H9 (cell line): ENCODE measurements around the gene SGCE. TPM values are rescaled to one million over a fixed set of nuclear protein-coding genes. Genes with fewer than 3 reads are reported as not detected.

Experiments used
- DNase-seq: peaks from one replicate; pipeline ENCODE4 v3.0.0-alpha.2; 2017
- H2AFZ ChIP-seq: one replicate; pipeline ENCODE4 v1.6.1; 2013; ENCODE audit warnings: mild to moderate bottlenecking, low read length, control low read depth, moderate library complexity
- H2AK5ac ChIP-seq: 2 replicates; pipeline ENCODE4 v1.6.1; 2013; ENCODE audit warnings: low read length, control low read depth, mixed read lengths; ENCODE audit not compliant: insufficient read length
- H2BK120ac ChIP-seq: one replicate; pipeline ENCODE4 v1.6.1; 2013; ENCODE audit warnings: low read depth, mild to moderate bottlenecking, low read length, control low read depth, inconsistent platforms; ENCODE audit not compliant: poor library complexity, severe bottlenecking
- H2BK12ac ChIP-seq: 2 replicates; pipeline ENCODE4 v1.6.1; 2013; ENCODE audit warnings: low read length, control low read depth, mixed read lengths, low read depth; ENCODE audit not compliant: insufficient read length
- H2BK15ac ChIP-seq: 2 replicates; pipeline ENCODE4 v1.6.1; 2013; ENCODE audit warnings: low read depth, low read length, control low read depth
- H2BK20ac ChIP-seq: one replicate; pipeline ENCODE4 v1.6.1; 2013; ENCODE audit warnings: low read depth, mild to moderate bottlenecking, low read length, control low read depth, inconsistent platforms; ENCODE audit not compliant: poor library complexity, severe bottlenecking
- H2BK5ac ChIP-seq: 2 replicates; pipeline ENCODE4 v1.6.1; 2013; ENCODE audit warnings: low read length, control low read depth, mixed read lengths; ENCODE audit not compliant: insufficient read length
- H3K14ac ChIP-seq: 2 replicates; pipeline ENCODE4 v1.6.1; 2013; ENCODE audit warnings: low read length, control low read depth; ENCODE audit not compliant: insufficient read depth
- H3K18ac ChIP-seq: 2 replicates; pipeline ENCODE4 v1.6.1; 2013; ENCODE audit warnings: low read depth, mild to moderate bottlenecking, mixed read lengths, low read length, control low read depth; ENCODE audit not compliant: insufficient read length
- H3K23ac ChIP-seq: 2 replicates; pipeline ENCODE4 v1.6.1; 2013; ENCODE audit warnings: low read length, control low read depth, mixed read lengths, low read depth; ENCODE audit not compliant: insufficient read length
- H3K23me2 ChIP-seq: 2 replicates; pipeline ENCODE4 v1.6.1; 2013; ENCODE audit warnings: low read depth, mild to moderate bottlenecking, mixed read lengths, low read length, control low read depth; ENCODE audit not compliant: insufficient read length, poor library complexity, severe bottlenecking
- H3K27ac ChIP-seq: 2 replicates; pipeline ENCODE4 v1.5.1; 2013; ENCODE audit warnings: low read length, control low read depth, mixed read lengths, low read depth; ENCODE audit not compliant: insufficient read length
- H3K27me3 ChIP-seq: 2 replicates; pipeline ENCODE4 v1.6.1; 2013; ENCODE audit warnings: low read length, control low read depth, inconsistent platforms; ENCODE audit not compliant: insufficient read depth
- H3K4ac ChIP-seq: 2 replicates; pipeline ENCODE4 v1.6.1; 2013; ENCODE audit warnings: low read depth, mild to moderate bottlenecking, control low read depth, inconsistent platforms, low read length, moderate library complexity
- H3K4me1 ChIP-seq: 2 replicates; pipeline ENCODE4 v1.6.1; 2013; ENCODE audit warnings: low read length, control low read depth, inconsistent platforms; ENCODE audit not compliant: insufficient read depth
- H3K4me2 ChIP-seq: 2 replicates; pipeline ENCODE4 v1.6.1; 2013; ENCODE audit warnings: low read length, control low read depth, mixed read lengths; ENCODE audit not compliant: insufficient read length, insufficient read depth
- H3K56ac ChIP-seq: 2 replicates; pipeline ENCODE4 v1.6.1; 2013; ENCODE audit warnings: low read depth, mild to moderate bottlenecking, mixed read lengths, low read length, control low read depth; ENCODE audit not compliant: insufficient read length
- H3K79me1 ChIP-seq: 2 replicates; pipeline ENCODE4 v1.6.1; 2013; ENCODE audit warnings: low read depth, mild to moderate bottlenecking, moderate library complexity, low read length, control low read depth, inconsistent platforms; ENCODE audit not compliant: insufficient read depth, poor library complexity, severe bottlenecking
- H3K79me2 ChIP-seq: 2 replicates; pipeline ENCODE4 v1.6.1; 2013; ENCODE audit warnings: low read length, control low read depth, inconsistent platforms; ENCODE audit not compliant: insufficient read depth
- H3K9ac ChIP-seq: 2 replicates; pipeline ENCODE4 v1.6.1; 2013; ENCODE audit warnings: low read length, control low read depth, mixed read lengths; ENCODE audit not compliant: insufficient read length; ENCODE audit errors: extremely low read depth
- H3K9me3 ChIP-seq: one replicate; pipeline ENCODE4 v1.6.1; 2013; ENCODE audit warnings: low read depth, low read length, inconsistent platforms; ENCODE audit not compliant: control insufficient read depth
- H3T11ph ChIP-seq: one replicate; pipeline ENCODE4 v1.6.1; 2013; ENCODE audit warnings: mild to moderate bottlenecking, low read length, control low read depth, inconsistent platforms
- H4K20me1 ChIP-seq: one replicate; pipeline ENCODE4 v1.6.1; 2013; ENCODE audit not compliant: control insufficient read depth, insufficient read length, insufficient read depth
- H4K5ac ChIP-seq: 2 replicates; pipeline ENCODE4 v1.6.1; 2013; ENCODE audit warnings: low read depth, mild to moderate bottlenecking, mixed read lengths, low read length, control low read depth; ENCODE audit not compliant: insufficient read length
- H4K8ac ChIP-seq: replicated peaks from 2 replicates; pipeline ENCODE4 v1.6.1; 2013; ENCODE audit warnings: low read length, control low read depth, mixed read lengths, low read depth; ENCODE audit not compliant: insufficient read length
- H4K91ac ChIP-seq: 2 replicates; pipeline ENCODE4 v1.6.1; 2013; ENCODE audit warnings: low read depth, mild to moderate bottlenecking, moderate library complexity, mixed read lengths, low read length, control low read depth; ENCODE audit not compliant: insufficient read length
- H3K27ac Mint-ChIP-seq, 3 experiments: 2 replicates in 2 of 3; 3 replicates in 1 of 3; pipeline ENCODE4 v1.8.0; 2020 to 2021; ENCODE audit warnings: mixed read lengths in 3 of 3, mild to moderate bottlenecking in 1 of 3, moderate library complexity in 1 of 3
- H3K27me3 Mint-ChIP-seq: 2 replicates; pipeline ENCODE4 v1.8.0; 2021; ENCODE audit warnings: low read depth, mild to moderate bottlenecking, moderate library complexity, mixed read lengths
- H3K36me3 Mint-ChIP-seq, 3 experiments: 2 replicates in 2 of 3; 3 replicates in 1 of 3; pipeline ENCODE4 v1.8.0; 2020 to 2021; ENCODE audit warnings: low read depth in 3 of 3, mixed read lengths in 3 of 3; ENCODE audit not compliant: insufficient read depth in 1 of 3
- H3K4me1 Mint-ChIP-seq, 2 experiments: 2 replicates each; pipeline ENCODE4 v1.8.0; 2020; ENCODE audit warnings: mixed read lengths in 2 of 2
- H3K4me3 Mint-ChIP-seq, 2 experiments: 2 replicates in 1 of 2; 3 replicates in 1 of 2; pipeline ENCODE4 v1.8.0; 2020 to 2021; ENCODE audit warnings: mild to moderate bottlenecking in 2 of 2, mixed read lengths in 2 of 2, moderate library complexity in 1 of 2
- H3K9me3 Mint-ChIP-seq, 2 experiments: 2 replicates in 1 of 2; 3 replicates in 1 of 2; pipeline ENCODE4 v1.8.0; 2020; ENCODE audit warnings: mild to moderate bottlenecking in 2 of 2, mixed read lengths in 2 of 2, moderate library complexity in 1 of 2
- CTCF ChIP-seq: fragments of 200-600 bp; sonication (generic); conservative IDR thresholded peaks from 3 replicates; pipeline ENCODE4 v1.8.0; 2021; ENCODE audit warnings: antibody characterized with exemption, mild to moderate bottlenecking
- WGBS: extraction: QIAGEN DNeasy Blood & Tissue Kit; methylation state at CpG from one replicate; pipeline ENCODE4 v1.1.7; 2013; ENCODE audit warnings: missing lambda C conversion rate, low lambda C conversion rate, mixed read lengths; ENCODE audit not compliant: insufficient read length; ENCODE audit errors: extremely low coverage; 5-methylcytosine and 5-hydroxymethylcytosine counted together
- total RNA-seq: library from RNA; stranded (reverse); gene quantifications from 2 replicates; pipeline ENCODE4 v1.2.1, GENCODE V29; 2021

The SGCE gene
- total RNA-seq, 1 experiment from 2014 or later, result 30.5 TPM

GRCh38 chr7:94547126-94547525 is 108.8 kb downstream of the SGCE start:
- WGBS, result no CpG with 5 or more reads among the region's 1 CpG
- H3K79me1 ChIP-seq, result no peaks in the 10 kb centered on the region
- no peaks in the 10 kb centered on the region for H3K27me3 Mint-ChIP-seq
- H3K79me2 ChIP-seq, result no peaks in the 10 kb centered on the region
- no peak overlapping the region for H3K4ac ChIP-seq
- H3K4me1 ChIP-seq, result no peaks in the 10 kb centered on the region
- no peaks in the 10 kb centered on the region for H3K9me3 Mint-ChIP-seq
- H3K56ac ChIP-seq, result no peak overlapping the region
- no peak overlapping the region for H4K8ac ChIP-seq
- no peak overlapping the region for H3K4me3 Mint-ChIP-seq
- H3K36me3 Mint-ChIP-seq, result peaks cover 0 to 18% (median 2%) of the 10 kb centered on the region in 3 experiments; a peak in 4 of 7 replicates
- no peaks in the 10 kb centered on the region for H3K23me2 ChIP-seq
- no peak overlapping the region for H3K14ac ChIP-seq
- no peaks in the 10 kb centered on the region for H3K9me3 ChIP-seq
- H2AK5ac ChIP-seq, result no peak overlapping the region
- no peaks in the 10 kb centered on the region for H3K4me1 Mint-ChIP-seq
- H4K20me1 ChIP-seq, result no peaks in the 10 kb centered on the region
- no peak overlapping the region for H2BK12ac ChIP-seq
- no peak overlapping the region for H3K4me2 ChIP-seq
- no peak overlapping the region for H3T11ph ChIP-seq
- no peak overlapping the region for H3K18ac ChIP-seq
- DNase-seq, result no peak
- H2BK15ac ChIP-seq, result no peak overlapping the region
- H3K9ac ChIP-seq, result no peak overlapping the region
- no peak overlapping the region for H3K27ac Mint-ChIP-seq
- no peak overlapping the region for H2BK20ac ChIP-seq
- no peak overlapping the region for H2BK120ac ChIP-seq
- H3K27me3 ChIP-seq, result no peaks in the 10 kb centered on the region
- H2AFZ ChIP-seq, result no peak overlapping the region
- H3K23ac ChIP-seq, result no peak overlapping the region
- TF ChIP-seq CTCF, result no peak
- H4K91ac ChIP-seq, result no peak overlapping the region
- H4K5ac ChIP-seq, result no peak overlapping the region
- H3K27ac ChIP-seq, result no peak overlapping the region
- H2BK5ac ChIP-seq, result no peak overlapping the region
